SK-N-SH treated with all-trans-retinoic acid at 6 μM for 48 hours (cell line): ENCODE measurements around the gene COL5A2.

ENCODE experiments used
- ATAC-seq: fragments of 200-7000 bp; cut with Tn5 transposase; 3 replicates; pipeline ENCODE4 v1.9.1; 2020; ENCODE audit warnings: mild to moderate bottlenecking, moderate library complexity
- ARNTL ChIP-seq: fragments of 450-650 bp; formaldehyde crosslinking; IDR thresholded peaks from 2 replicates; pipeline ENCODE4 v1.5.0; 2020; ENCODE audit warnings: low read depth, mild to moderate bottlenecking, moderate library complexity, borderline replicate concordance
- BACH2 ChIP-seq: fragments of 250-450 bp; sonication (Bioruptor Pico); IDR thresholded peaks from 2 replicates; pipeline ENCODE4 v1.9.0; 2021; ENCODE audit warnings: mild to moderate bottlenecking, borderline replicate concordance
- CSDC2 ChIP-seq: fragments of 250-450 bp; sonication (Bioruptor Pico); IDR thresholded peaks from 2 replicates; pipeline ENCODE4 v1.5.0; 2020; ENCODE audit warnings: mild to moderate bottlenecking, moderate library complexity
- ESRRG ChIP-seq: fragments of 250-450 bp; sonication (Bioruptor Pico); IDR thresholded peaks from 2 replicates; pipeline ENCODE4 v1.6.1; 2021; ENCODE audit warnings: mild to moderate bottlenecking
- OSR1 ChIP-seq: fragments of 250-450 bp; sonication (Bioruptor Pico); IDR thresholded peaks from 2 replicates; pipeline ENCODE4 v1.8.0; 2022; ENCODE audit warnings: moderate library complexity, mild to moderate bottlenecking, inconsistent platforms
- PPARA ChIP-seq: fragments of 250-450 bp; sonication (Bioruptor Pico); IDR thresholded peaks from 2 replicates; pipeline ENCODE4 v1.5.0; 2020; ENCODE audit warnings: mild to moderate bottlenecking, borderline replicate concordance
- RARB ChIP-seq: fragments of 250-450 bp; sonication (Bioruptor Pico); IDR thresholded peaks from 2 replicates; pipeline ENCODE4 v1.8.0; 2021; ENCODE audit warnings: mild to moderate bottlenecking, moderate library complexity
- TCF4 ChIP-seq: fragments of 250-450 bp; sonication (Bioruptor Pico); IDR thresholded peaks from 2 replicates; pipeline ENCODE4 v1.8.0; 2021; ENCODE audit warnings: mild to moderate bottlenecking, moderate library complexity, borderline replicate concordance
- TOX ChIP-seq: fragments of 250-450 bp; sonication (Bioruptor Pico); IDR thresholded peaks from 2 replicates; pipeline ENCODE4 v1.8.0; 2021; ENCODE audit warnings: mild to moderate bottlenecking, moderate library complexity, borderline replicate concordance
- ZFP3 ChIP-seq: fragments of 250-450 bp; sonication (Bioruptor Pico); IDR thresholded peaks from 2 replicates; pipeline ENCODE4 v1.5.0; 2020; ENCODE audit warnings: mild to moderate bottlenecking, moderate library complexity
- ZFP30 ChIP-seq: fragments of 450-650 bp; formaldehyde crosslinking; IDR thresholded peaks from 2 replicates; pipeline ENCODE4 v1.5.0; 2022; ENCODE audit warnings: mild to moderate bottlenecking, moderate library complexity
- ZNF70 ChIP-seq: fragments of 450-650 bp; formaldehyde crosslinking; IDR thresholded peaks from 2 replicates; pipeline ENCODE4 v1.5.0; 2020; ENCODE audit warnings: mild to moderate bottlenecking, moderate library complexity
- ZNF8 ChIP-seq: fragments of 450-650 bp; formaldehyde crosslinking; IDR thresholded peaks from 2 replicates; pipeline ENCODE4 v1.5.0; 2020; ENCODE audit warnings: mild to moderate bottlenecking, moderate library complexity
- TF ChIP-seq, protein P1 (sequence below): fragments of 250-450 bp; sonication (Bioruptor Pico); IDR thresholded peaks from 2 replicates; pipeline ENCODE4 v1.5.1; 2020; ENCODE audit warnings: low read depth, mild to moderate bottlenecking, moderate library complexity
- TF ChIP-seq, protein P2 (sequence below): fragments of 250-450 bp; sonication (Bioruptor Pico); IDR thresholded peaks from 2 replicates; pipeline ENCODE4 v1.5.0; 2020; ENCODE audit warnings: mild to moderate bottlenecking, moderate library complexity
- TF ChIP-seq, protein P3 (sequence below): fragments of 250-450 bp; sonication (Bioruptor Pico); IDR thresholded peaks from 2 replicates; pipeline ENCODE4 v1.8.0; 2020; ENCODE audit warnings: mild to moderate bottlenecking, moderate library complexity, borderline replicate concordance
- TF ChIP-seq, protein P4 (sequence below): fragments of 250-450 bp; sonication (Bioruptor Pico); IDR thresholded peaks from 2 replicates; pipeline ENCODE4 v1.5.1; 2021; ENCODE audit warnings: mild to moderate bottlenecking, moderate library complexity

COL5A2 gene

DNA sequence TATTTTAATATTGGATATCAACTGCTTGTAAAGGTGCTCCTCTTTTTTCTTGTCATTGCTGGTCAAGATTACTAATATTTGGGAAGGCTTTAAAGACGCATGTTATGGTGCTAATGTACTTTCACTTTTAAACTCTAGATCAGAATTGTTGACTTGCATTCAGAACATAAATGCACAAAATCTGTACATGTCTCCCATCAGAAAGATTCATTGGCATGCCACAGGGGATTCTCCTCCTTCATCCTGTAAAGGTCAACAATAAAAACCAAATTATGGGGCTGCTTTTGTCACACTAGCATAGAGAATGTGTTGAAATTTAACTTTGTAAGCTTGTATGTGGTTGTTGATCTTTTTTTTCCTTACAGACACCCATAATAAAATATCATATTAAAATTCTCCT is 167.2 kb downstream of the COL5A2 start:
- TF ChIP-seq ESRRG (CRISPR knock-in tag) (no peak), ZNF8 (CRISPR knock-in tag) (no peak), TCF4 (CRISPR knock-in tag) (no peak)
- TF ChIP-seq, all 23 proteins: peak for 0

DNA sequence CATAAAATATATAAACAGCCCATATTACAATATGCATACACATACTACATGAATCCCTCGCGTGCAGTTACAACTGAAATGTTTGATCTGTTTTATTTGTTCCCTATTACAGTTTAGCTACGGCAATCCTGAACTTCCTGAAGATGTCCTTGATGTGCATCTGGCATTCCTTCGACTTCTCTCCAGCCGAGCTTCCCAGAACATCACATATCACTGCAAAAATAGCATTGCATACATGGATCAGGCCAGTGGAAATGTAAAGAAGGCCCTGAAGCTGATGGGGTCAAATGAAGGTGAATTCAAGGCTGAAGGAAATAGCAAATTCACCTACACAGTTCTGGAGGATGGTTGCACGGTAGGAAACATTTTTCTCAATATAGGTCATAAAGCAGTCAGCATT is 169.0 kb downstream of the COL5A2 start:
- TF ChIP-seq OSR1 (no peak), ZFP3 (CRISPR knock-in tag) (no peak), BACH2 (no peak), RARB (CRISPR knock-in tag) (no peak), CSDC2 (CRISPR knock-in tag) (no peak), ZNF70 (no peak), PPARA (no peak), TOX (no peak)
- TF ChIP-seq, protein P1, sequence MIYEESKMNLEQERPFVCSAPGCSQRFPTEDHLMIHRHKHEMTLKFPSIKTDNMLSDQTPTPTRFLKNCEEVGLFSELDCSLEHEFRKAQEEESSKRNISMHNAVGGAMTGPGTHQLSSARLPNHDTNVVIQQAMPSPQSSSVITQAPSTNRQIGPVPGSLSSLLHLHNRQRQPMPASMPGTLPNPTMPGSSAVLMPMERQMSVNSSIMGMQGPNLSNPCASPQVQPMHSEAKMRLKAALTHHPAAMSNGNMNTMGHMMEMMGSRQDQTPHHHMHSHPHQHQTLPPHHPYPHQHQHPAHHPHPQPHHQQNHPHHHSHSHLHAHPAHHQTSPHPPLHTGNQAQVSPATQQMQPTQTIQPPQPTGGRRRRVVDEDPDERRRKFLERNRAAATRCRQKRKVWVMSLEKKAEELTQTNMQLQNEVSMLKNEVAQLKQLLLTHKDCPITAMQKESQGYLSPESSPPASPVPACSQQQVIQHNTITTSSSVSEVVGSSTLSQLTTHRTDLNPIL (CRISPR knock-in tag): no peak
- TF ChIP-seq, protein P2, sequence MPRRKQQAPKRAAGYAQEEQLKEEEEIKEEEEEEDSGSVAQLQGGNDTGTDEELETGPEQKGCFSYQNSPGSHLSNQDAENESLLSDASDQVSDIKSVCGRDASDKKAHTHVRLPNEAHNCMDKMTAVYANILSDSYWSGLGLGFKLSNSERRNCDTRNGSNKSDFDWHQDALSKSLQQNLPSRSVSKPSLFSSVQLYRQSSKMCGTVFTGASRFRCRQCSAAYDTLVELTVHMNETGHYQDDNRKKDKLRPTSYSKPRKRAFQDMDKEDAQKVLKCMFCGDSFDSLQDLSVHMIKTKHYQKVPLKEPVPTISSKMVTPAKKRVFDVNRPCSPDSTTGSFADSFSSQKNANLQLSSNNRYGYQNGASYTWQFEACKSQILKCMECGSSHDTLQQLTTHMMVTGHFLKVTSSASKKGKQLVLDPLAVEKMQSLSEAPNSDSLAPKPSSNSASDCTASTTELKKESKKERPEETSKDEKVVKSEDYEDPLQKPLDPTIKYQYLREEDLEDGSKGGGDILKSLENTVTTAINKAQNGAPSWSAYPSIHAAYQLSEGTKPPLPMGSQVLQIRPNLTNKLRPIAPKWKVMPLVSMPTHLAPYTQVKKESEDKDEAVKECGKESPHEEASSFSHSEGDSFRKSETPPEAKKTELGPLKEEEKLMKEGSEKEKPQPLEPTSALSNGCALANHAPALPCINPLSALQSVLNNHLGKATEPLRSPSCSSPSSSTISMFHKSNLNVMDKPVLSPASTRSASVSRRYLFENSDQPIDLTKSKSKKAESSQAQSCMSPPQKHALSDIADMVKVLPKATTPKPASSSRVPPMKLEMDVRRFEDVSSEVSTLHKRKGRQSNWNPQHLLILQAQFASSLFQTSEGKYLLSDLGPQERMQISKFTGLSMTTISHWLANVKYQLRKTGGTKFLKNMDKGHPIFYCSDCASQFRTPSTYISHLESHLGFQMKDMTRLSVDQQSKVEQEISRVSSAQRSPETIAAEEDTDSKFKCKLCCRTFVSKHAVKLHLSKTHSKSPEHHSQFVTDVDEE (CRISPR knock-in tag): no peak
- TF ChIP-seq, protein P3, sequence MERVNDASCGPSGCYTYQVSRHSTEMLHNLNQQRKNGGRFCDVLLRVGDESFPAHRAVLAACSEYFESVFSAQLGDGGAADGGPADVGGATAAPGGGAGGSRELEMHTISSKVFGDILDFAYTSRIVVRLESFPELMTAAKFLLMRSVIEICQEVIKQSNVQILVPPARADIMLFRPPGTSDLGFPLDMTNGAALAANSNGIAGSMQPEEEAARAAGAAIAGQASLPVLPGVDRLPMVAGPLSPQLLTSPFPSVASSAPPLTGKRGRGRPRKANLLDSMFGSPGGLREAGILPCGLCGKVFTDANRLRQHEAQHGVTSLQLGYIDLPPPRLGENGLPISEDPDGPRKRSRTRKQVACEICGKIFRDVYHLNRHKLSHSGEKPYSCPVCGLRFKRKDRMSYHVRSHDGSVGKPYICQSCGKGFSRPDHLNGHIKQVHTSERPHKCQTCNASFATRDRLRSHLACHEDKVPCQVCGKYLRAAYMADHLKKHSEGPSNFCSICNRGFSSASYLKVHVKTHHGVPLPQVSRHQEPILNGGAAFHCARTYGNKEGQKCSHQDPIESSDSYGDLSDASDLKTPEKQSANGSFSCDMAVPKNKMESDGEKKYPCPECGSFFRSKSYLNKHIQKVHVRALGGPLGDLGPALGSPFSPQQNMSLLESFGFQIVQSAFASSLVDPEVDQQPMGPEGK (CRISPR knock-in tag): no peak
- no peak for ATAC-seq

More for the DNA sequence above, 167.2 kb downstream of the COL5A2 start:
- no peak for ATAC-seq

DNA sequence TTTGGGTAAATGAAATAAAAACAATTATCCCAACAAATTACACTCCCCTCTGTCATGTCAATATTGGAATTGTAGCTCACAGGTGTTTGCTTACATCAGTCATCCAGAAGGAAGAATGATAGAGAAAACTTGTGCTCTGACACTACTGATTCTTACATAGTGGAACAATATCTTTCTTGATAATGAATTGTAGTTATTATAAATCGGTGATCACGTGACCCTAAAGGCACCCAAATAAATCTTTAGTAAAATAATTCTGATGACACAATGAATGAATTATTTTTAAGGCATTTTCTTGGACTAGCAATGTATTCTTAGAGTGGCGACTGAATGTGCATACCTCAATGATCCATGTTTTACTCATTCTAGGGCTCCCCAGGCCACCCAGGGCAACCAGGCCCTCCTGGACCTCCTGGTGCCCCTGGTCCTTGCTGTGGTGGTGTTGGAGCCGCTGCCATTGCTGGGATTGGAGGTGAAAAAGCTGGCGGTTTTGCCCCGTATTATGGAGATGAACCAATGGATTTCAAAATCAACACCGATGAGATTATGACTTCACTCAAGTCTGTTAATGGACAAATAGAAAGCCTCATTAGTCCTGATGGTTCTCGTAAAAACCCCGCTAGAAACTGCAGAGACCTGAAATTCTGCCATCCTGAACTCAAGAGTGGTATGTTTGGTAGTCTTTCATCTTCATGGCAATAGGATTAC is 170.9 kb downstream of the COL5A2 start:
- peak; percentile 10; the same call in 2 of the 3 replicates for ATAC-seq

More for the DNA sequence above, 170.9 kb downstream of the COL5A2 start:
- TF ChIP-seq ARNTL (CRISPR knock-in tag): no peak
- TF ChIP-seq, protein P2 (CRISPR knock-in tag): no peak
- TF ChIP-seq OSR1: no peak
- TF ChIP-seq RARB (CRISPR knock-in tag): no peak
- TF ChIP-seq, protein P1 (CRISPR knock-in tag): no peak
- no peak for TF ChIP-seq ZNF8 (CRISPR knock-in tag)
- no peak for TF ChIP-seq ZFP3 (CRISPR knock-in tag)
- TF ChIP-seq, protein P4, sequence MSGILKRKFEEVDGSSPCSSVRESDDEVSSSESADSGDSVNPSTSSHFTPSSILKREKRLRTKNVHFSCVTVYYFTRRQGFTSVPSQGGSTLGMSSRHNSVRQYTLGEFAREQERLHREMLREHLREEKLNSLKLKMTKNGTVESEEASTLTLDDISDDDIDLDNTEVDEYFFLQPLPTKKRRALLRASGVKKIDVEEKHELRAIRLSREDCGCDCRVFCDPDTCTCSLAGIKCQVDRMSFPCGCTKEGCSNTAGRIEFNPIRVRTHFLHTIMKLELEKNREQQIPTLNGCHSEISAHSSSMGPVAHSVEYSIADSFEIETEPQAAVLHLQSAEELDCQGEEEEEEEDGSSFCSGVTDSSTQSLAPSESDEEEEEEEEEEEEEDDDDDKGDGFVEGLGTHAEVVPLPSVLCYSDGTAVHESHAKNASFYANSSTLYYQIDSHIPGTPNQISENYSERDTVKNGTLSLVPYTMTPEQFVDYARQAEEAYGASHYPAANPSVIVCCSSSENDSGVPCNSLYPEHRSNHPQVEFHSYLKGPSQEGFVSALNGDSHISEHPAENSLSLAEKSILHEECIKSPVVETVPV (CRISPR knock-in tag): no peak
- TF ChIP-seq TCF4 (CRISPR knock-in tag): no peak
- TF ChIP-seq PPARA: no peak
- TF ChIP-seq ZFP30 (CRISPR knock-in tag): no peak
